Ishikawa (cell line): ENCODE results near the gene CCDC18.

Experiments
- CEBPB ChIP-seq: IDR thresholded peaks from 2 replicates; pipeline ENCODE4 v1.6.1; 2012
- CREB1 ChIP-seq: IDR thresholded peaks from 2 replicates; pipeline ENCODE4 v1.6.1; 2012; ENCODE audit warnings: low read depth
- EGR1 ChIP-seq: IDR thresholded peaks from 2 replicates; pipeline ENCODE4 v1.6.1; 2012
- EP300 ChIP-seq: IDR thresholded peaks from 2 replicates; pipeline ENCODE4 v1.6.1; 2012; ENCODE audit warnings: borderline replicate concordance
- FOXM1 ChIP-seq: IDR thresholded peaks from 2 replicates; pipeline ENCODE4 v1.6.1; 2012; ENCODE audit warnings: low read depth, borderline replicate concordance
- NFIC ChIP-seq: IDR thresholded peaks from 2 replicates; pipeline ENCODE4 v1.6.1; 2012
- RAD21 ChIP-seq: IDR thresholded peaks from 2 replicates; pipeline ENCODE4 v1.6.1; 2012; ENCODE audit warnings: low read depth
- REST ChIP-seq: IDR thresholded peaks from 2 replicates; pipeline ENCODE4 v1.6.1; 2012; ENCODE audit warnings: low read depth, mild to moderate bottlenecking
- TAF1 ChIP-seq: IDR thresholded peaks from 2 replicates; pipeline ENCODE4 v1.6.1; 2012; ENCODE audit warnings: low read depth, mild to moderate bottlenecking
- TCF12 ChIP-seq: IDR thresholded peaks from 2 replicates; pipeline ENCODE4 v1.6.1; 2012; ENCODE audit warnings: low read depth
- TEAD4 ChIP-seq: IDR thresholded peaks from 2 replicates; pipeline ENCODE4 v1.6.1; 2012
- USF1 ChIP-seq: IDR thresholded peaks from 2 replicates; pipeline ENCODE4 v1.6.1; 2012
- YY1 ChIP-seq: IDR thresholded peaks from 2 replicates; pipeline ENCODE4 v1.6.1; 2012; ENCODE audit warnings: low read depth
- ZBTB7A ChIP-seq: IDR thresholded peaks from 2 replicates; pipeline ENCODE4 v1.6.1; 2012; ENCODE audit warnings: low read depth
- TF ChIP-seq, protein P1 (sequence below): IDR thresholded peaks from 2 replicates; pipeline ENCODE4 v1.6.1; 2012

The CCDC18 gene

GRCh38 chr1:93159337-93159736 is 21.2 kb upstream of the CCDC18 start:
- TF ChIP-seq RAD21 (no peak), CREB1 (no peak), YY1 (no peak), NFIC (no peak), FOXM1 (no peak), TCF12 (no peak)
- TF ChIP-seq, protein P1, sequence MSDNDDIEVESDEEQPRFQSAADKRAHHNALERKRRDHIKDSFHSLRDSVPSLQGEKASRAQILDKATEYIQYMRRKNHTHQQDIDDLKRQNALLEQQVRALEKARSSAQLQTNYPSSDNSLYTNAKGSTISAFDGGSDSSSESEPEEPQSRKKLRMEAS: no peak

GRCh38 chr1:93164816-93165215 is 15.7 kb upstream of the CCDC18 start:
- no peak for TF ChIP-seq TCF12

- no peak for TF ChIP-seq TCF12
- no peak for TF ChIP-seq TEAD4
Observed at GRCh38 chr1:93167006-93167405, 13.5 kb upstream of the CCDC18 start.

- TF ChIP-seq TEAD4 (no peak), CREB1 (no peak), USF1 (no peak), TCF12 (no peak), YY1 (no peak), TAF1 (no peak), RAD21 (no peak)
Observed at GRCh38 chr1:93171549-93172034, 8.9 kb upstream of the CCDC18 start.

DNA sequence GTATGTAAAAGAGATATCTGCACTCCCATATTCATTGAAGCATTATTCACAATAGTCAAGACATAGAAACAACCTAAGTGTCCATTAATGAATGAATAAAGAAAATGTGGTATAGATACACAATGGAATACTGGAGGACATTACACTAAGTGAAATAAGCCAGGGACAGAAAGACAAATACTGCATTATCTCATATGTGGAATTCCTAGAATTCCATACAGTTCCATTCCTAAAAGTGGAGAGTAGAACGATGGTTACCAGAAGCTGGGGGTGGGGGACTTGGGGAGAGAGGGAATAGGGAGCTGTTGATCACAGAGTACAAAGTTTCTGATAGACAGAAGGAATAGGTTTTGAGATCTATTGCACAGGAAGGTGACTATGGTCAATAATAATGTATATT is 7.7 kb upstream of the CCDC18 start:
- TF ChIP-seq FOXM1: no peak

- TF ChIP-seq TEAD4 (no peak), NFIC (no peak), YY1 (no peak), CEBPB (no peak), USF1 (no peak), EGR1 (no peak), RAD21 (no peak), FOXM1 (no peak)
Observed at GRCh38 chr1:93177991-93178390, 2.5 kb upstream of the CCDC18 start.

DNA sequence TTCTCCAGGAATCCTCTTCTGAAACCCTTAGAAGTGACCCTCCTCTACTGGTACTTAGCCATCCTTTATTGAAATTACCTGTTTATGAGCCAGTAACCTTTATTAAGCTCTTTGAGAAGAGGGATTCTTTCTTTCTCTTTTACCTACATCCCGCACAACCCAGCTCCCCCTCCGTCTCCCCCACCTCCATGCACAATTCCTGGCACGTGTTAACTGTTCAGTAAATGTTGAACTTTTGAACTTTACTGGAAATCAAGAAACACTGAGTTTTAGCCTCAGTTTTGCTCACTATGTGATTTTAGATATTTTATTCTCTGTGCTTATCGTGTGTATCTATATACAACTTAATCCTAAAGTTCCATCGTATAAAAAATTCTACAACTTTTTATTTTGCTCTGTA is 2.1 kb upstream of the CCDC18 start:
- no peak for TF ChIP-seq FOXM1
- TF ChIP-seq EP300: no peak
- no peak for TF ChIP-seq EGR1
- no peak for TF ChIP-seq TCF12
- TF ChIP-seq RAD21: no peak
- no peak for TF ChIP-seq TEAD4
- TF ChIP-seq REST: no peak
- no peak for TF ChIP-seq TAF1
- no peak for TF ChIP-seq CREB1
- no peak for TF ChIP-seq YY1
- TF ChIP-seq, protein P1: no peak
- no peak for TF ChIP-seq USF1
- TF ChIP-seq CEBPB: no peak
- TF ChIP-seq ZBTB7A: no peak
- no peak for TF ChIP-seq NFIC

DNA sequence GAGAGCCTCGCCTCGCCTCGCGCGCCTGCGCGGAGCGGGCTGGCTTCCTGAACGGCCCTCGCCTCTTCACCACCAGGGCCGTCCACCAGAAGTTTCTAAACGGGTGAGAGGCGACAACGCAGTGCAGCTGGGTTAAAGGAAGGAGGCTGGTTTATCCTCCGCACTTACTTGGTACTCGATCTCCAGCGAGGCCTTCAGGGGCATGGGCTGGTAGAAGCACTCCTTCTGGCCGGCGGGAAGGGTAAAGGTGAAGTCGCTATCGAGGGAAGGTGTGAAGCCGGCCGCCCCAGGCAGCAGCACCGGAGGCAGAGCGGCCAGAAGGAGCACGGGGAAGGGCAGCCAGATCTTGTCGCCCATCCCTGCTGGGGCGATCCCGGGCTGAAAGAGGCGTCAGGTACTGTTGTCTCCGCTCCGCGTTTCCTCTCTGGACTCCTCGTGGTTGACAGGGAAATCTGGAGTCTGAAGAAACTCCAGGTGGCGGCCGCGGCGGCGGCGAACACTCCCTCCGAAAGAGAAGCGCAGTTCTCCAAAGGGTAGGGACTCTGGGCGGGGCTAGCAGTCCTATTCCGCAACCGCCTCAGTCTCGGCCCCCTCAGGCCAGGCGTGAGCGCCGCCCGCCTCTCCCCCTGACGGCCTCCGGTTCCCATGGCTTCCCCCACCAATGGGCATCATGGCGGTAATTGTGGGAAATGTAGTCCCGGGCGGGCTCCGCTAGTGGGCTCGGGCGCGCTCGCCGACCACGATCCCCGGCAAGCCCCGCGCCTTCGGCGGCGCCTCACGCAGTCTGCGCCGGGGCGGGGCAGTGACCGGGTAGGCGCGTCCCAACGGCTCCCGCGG is 420 bp upstream of the CCDC18 start, which contains the start of gene TMED5:
Gene TMED5 (minus strand): TSS at position 528 of the 837 bp plus-strand sequence. CDS start 171 bp downstream, at position 357.
- TF ChIP-seq EGR1: no peak
- TF ChIP-seq ZBTB7A: 0 out of 2 replicates have a peak, but pooled peaks have one; percentile 41
- no peak for TF ChIP-seq FOXM1
- TF ChIP-seq CEBPB: 0 out of 2 replicates have a peak, but pooled peaks have one; percentile 52
- TF ChIP-seq TCF12: no peak; the same call in 1 of the 2 replicates
- TF ChIP-seq USF1: 0 out of 2 replicates have a peak, but pooled peaks have one; percentile 37
- TF ChIP-seq NFIC: no peak
- TF ChIP-seq CREB1: peak; percentile 39
- TF ChIP-seq, protein P1: peak; percentile 93
- no peak for TF ChIP-seq REST
- no peak for TF ChIP-seq TEAD4
- peak; percentile 77 for TF ChIP-seq YY1
- no peak; the same call in 1 of the 2 replicates for TF ChIP-seq EP300
- no peak for TF ChIP-seq RAD21
- TF ChIP-seq TAF1: peak; percentile 57
